ENCODE data around the gene RGS11.

GRCh38 chr16:305916-306626 lies 30.3 kb upstream of the RGS11 start:
- TF ChIP-seq HNF4A (conservative IDR thresholded peaks at IDR 0.05): no peak
- TF ChIP-seq MAX (IDR thresholded peaks at IDR 0.05): no peak
- no peak for TF ChIP-seq CTCF (IDR thresholded peaks at IDR 0.05; ENCODE audit: low read depth, low read length, missing input control)
- no peak for TF ChIP-seq RAD21 (IDR thresholded peaks at IDR 0.05)

All from liver (tissue), 3 donors.